Epidermal melanocyte (primary cell): ENCODE results near the gene KRT81.
"Not testable (repeated sequence)": the region's sequence is repeated elsewhere in the genome, so short reads cannot be mapped to it uniquely, and the experiment has no call there.

Experiments
- DNase-seq: peaks from one replicate; pipeline ENCODE4 v3.0.0; 2011; ENCODE audit warnings: low spot score; ENCODE audit not compliant: insufficient read length

KRT81 gene

GRCh38 chr12:52275686-52276085, 15.6 kb downstream of the KRT81 start:
- no peak for DNase-seq

- DNase-seq: no peak
These were observed 16.7 kb downstream of the KRT81 start, which contains the start of gene KRT86 for GRCh38 chr12:52274521-52275120. KRT86 (plus strand) TSS chr12:52274645; CDS start chr12:52301917, 27,272 bp downstream.

GRCh38 chr12:52271158-52271557, 20.2 kb downstream of the KRT81 start:
- no peak for DNase-seq

- no peak for DNase-seq
These were observed 20.7 kb downstream of the KRT81 start for GRCh38 chr12:52270541-52271070.

GRCh38 chr12:52268212-52268611, 23.1 kb downstream of the KRT81 start:
- no peak for DNase-seq

GRCh38 chr12:52267699-52268098, 23.6 kb downstream of the KRT81 start:
- no peak for DNase-seq

- DNase-seq: no peak
These were observed 24.1 kb downstream of the KRT81 start for GRCh38 chr12:52267266-52267665.

GRCh38 chr12:52266514-52266913, 24.8 kb downstream of the KRT81 start:
- no peak for DNase-seq

GRCh38 chr12:52264435-52264825, 26.9 kb downstream of the KRT81 start:
- no peak for DNase-seq

GRCh38 chr12:52263761-52264434, 27.4 kb downstream of the KRT81 start:
- no peak for DNase-seq

- no peak for DNase-seq
These were observed 29.0 kb downstream of the KRT81 start for GRCh38 chr12:52262286-52262685.

- no peak for DNase-seq
These were observed 30.2 kb downstream of the KRT81 start for GRCh38 chr12:52261208-52261484.

GRCh38 chr12:52260361-52261207, 30.8 kb downstream of the KRT81 start:
- no peak for DNase-seq

- no peak for DNase-seq
These were observed 31.6 kb downstream of the KRT81 start for GRCh38 chr12:52259657-52260243.

- no peak for DNase-seq
These were observed 32.9 kb downstream of the KRT81 start for GRCh38 chr12:52258335-52258901.

GRCh38 chr12:52257922-52258321, 33.4 kb downstream of the KRT81 start:
- DNase-seq: not testable (repeated sequence)

GRCh38 chr12:52257074-52257551, 34.2 kb downstream of the KRT81 start:
- no peak for DNase-seq

- no peak for DNase-seq
These were observed 34.8 kb downstream of the KRT81 start for GRCh38 chr12:52256584-52256935.

- no peak for DNase-seq
These were observed 35.3 kb downstream of the KRT81 start for GRCh38 chr12:52255926-52256583.

GRCh38 chr12:52254965-52255751, 36.2 kb downstream of the KRT81 start:
- no peak for DNase-seq
